ENCODE results near the gene BEST2.
"Not testable (repeated sequence)": the region's sequence is repeated elsewhere in the genome, so short reads cannot be mapped to it uniquely, and the experiment has no call there.

Gene BEST2

GRCh38 chr19:12711187-12711586 lies 40.4 kb upstream of the BEST2 start:
- TF ChIP-seq CTCF (IDR thresholded peaks at IDR 0.05; ENCODE audit: low read depth, low read length, missing control alignments), result no peak
- no peak overlapping the region for H3K4me3 ChIP-seq (ENCODE audit: low read depth, low read length)
- in situ Hi-C loops (cut with HindIII; ENCODE audit: low sequenced_read_pairs), result no loop called here
- DNase-seq (ENCODE audit: low read depth), result no peak

- in situ Hi-C loops (cut with HindIII; ENCODE audit: low sequenced_read_pairs); DNase-seq (ENCODE audit: low read depth); H3K4me3 ChIP-seq (ENCODE audit: low read depth, low read length): not testable (repeated sequence)
These were observed 39.5 kb upstream of the BEST2 start for GRCh38 chr19:12712077-12712476.

GRCh38 chr19:12713304-12713703 lies 38.3 kb upstream of the BEST2 start:
- H3K4me3 ChIP-seq (ENCODE audit: low read depth, low read length); DNase-seq (ENCODE audit: low read depth); in situ Hi-C loops (cut with HindIII; ENCODE audit: low sequenced_read_pairs): not testable (repeated sequence)

- H3K4me3 ChIP-seq (ENCODE audit: low read depth, low read length), result no peak overlapping the region
- DNase-seq (ENCODE audit: low read depth), result no peak
- in situ Hi-C loops (cut with HindIII; ENCODE audit: low sequenced_read_pairs), result no loop called here
- TF ChIP-seq CTCF (IDR thresholded peaks at IDR 0.05; ENCODE audit: low read depth, low read length, missing control alignments), result no peak
These were observed 36.5 kb upstream of the BEST2 start for GRCh38 chr19:12715102-12715501.

GRCh38 chr19:12715929-12716328 lies 35.7 kb upstream of the BEST2 start:
- no peak for DNase-seq (ENCODE audit: low read depth)
- TF ChIP-seq CTCF (IDR thresholded peaks at IDR 0.05; ENCODE audit: low read depth, low read length, missing control alignments), result no peak
- in situ Hi-C loops (cut with HindIII; ENCODE audit: low sequenced_read_pairs), result no loop called here
- H3K4me3 ChIP-seq (ENCODE audit: low read depth, low read length), result no peak overlapping the region

- no peak for DNase-seq (ENCODE audit: low read depth)
- in situ Hi-C loops (cut with HindIII; ENCODE audit: low sequenced_read_pairs), result no loop called here
- peak overlapping the region; percentile 82 for H3K4me3 ChIP-seq (ENCODE audit: low read depth, low read length)
- TF ChIP-seq CTCF (IDR thresholded peaks at IDR 0.05; ENCODE audit: low read depth, low read length, missing control alignments), result no peak
These were observed 31.3 kb upstream of the BEST2 start for GRCh38 chr19:12720296-12720695.

- no peak for DNase-seq (ENCODE audit: low read depth)
- no peak for TF ChIP-seq CTCF (IDR thresholded peaks at IDR 0.05; ENCODE audit: low read depth, low read length, missing control alignments)
- peak overlapping the region; percentile 82 for H3K4me3 ChIP-seq (ENCODE audit: low read depth, low read length)
- in situ Hi-C loops (cut with HindIII; ENCODE audit: low sequenced_read_pairs), result no loop called here
These were observed 30.5 kb upstream of the BEST2 start for GRCh38 chr19:12720851-12721655.

Measured in astrocyte of the cerebellum (primary cell).